ENCODE data around the gene PGBD2. TPM values are rescaled to one million over a fixed set of nuclear protein-coding genes. Genes with fewer than 3 reads are reported as not detected.
A peak's percentile ranks its signal among the peaks of the same experiment; 100 is the strongest.

The PGBD2 gene
- polyA plus RNA-seq (2011; rRNA removed) (7.1 and 7.6 TPM in 2 replicates), polyA plus RNA-seq (2017; fragmentation: RNase III; extraction: RNeasy Plus Mini Kit Qiagen cat#74134 plus additional on column Dnase treatment) (5.6 to 6.8 TPM (median 5.8 TPM) in 3 replicates), polyA minus RNA-seq (2011; rRNA and poly(A)+ RNA removed) (5.9 and 8.7 TPM in 2 replicates)
- polyA plus RNA-seq (2012; cell fraction: cytosol; rRNA removed): 4.6 and 4.8 TPM in 2 replicates
- 6.2 and 9.1 TPM in 2 replicates for polyA plus RNA-seq (2012; cell fraction: nucleus; rRNA removed)

DNA sequence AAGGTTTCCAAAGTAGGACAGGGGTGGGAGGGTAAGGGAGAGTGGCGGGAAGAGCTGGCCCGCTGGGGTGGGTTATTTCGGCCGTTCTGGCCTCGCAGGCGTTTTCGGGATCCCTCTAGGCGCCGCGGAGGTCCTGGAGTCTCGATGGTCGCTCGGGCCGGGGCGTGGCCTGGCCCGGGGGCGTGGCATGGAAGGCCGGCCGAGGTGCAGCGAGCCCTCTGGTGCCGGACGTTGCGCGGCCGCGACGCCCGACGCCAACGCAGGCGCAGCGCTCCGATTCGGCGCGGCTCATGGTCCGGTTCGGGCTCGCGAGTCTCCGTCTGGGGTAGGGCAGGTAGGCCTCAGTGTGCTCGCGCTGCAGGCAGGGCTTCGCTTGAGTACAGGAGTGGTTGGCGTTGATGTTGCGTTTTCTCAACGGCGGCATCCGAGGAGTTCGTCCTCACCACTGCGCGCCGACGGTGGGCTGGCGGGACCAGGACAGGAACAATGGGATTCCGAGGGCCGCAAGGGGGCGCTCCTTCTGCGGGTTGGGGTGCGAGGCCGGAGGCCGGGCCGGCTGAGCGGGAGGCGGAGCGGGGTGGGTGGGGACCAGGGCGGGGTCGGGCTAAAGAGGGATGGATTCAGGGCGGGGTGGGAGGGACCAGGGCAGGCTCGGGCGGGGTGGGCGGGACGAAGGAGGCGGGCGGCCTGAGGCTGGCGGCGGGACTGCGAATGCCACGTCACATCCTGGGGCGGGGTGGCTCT, at the start of gene PGBD2:
Gene PGBD2, plus strand, starts transcription at position 227 of the 744 bp plus-strand sequence. CDS start 7,628 bp downstream, outside the sequence.
- WGBS (ENCODE audit: missing lambda C conversion rate): 3% methylated on average over 29 of the region's 80 CpGs
- DNase-seq (ENCODE audit: low read depth in 1 of 2, low spot score in 1 of 2): peak; percentile 79 to 96
- peak; percentile 95 to 97 for ATAC-seq
- no peak for FAIRE-seq
- CTCF ChIA-PET: interaction anchor here (0.6 to 1.8 kb wide), 7 partner anchors 9 to 126 kb away, joined by 3 to 13 read pairs (median 3); no protein-coding TSS in a partner anchor
- no peaks in the 10 kb centered on the region for H3K9me3 ChIP-seq
- peaks cover 4% of the 10 kb centered on the region; the same call in 1 of the 3 replicates for H3K4me1 ChIP-seq
- peak within 1 kb of the TSS; percentile 81 to 92 for H3K27ac ChIP-seq
- H3K4me3 ChIP-seq: peak within 1 kb of the TSS; percentile 62
- H3K4me2 ChIP-seq: peak within 1 kb of the TSS; percentile 91
- TF ChIP-seq ELK1 (IDR thresholded peaks at IDR 0.05; ENCODE audit: low read depth, low read length) (no peak), FOSL2 (IDR thresholded peaks at IDR 0.05) (no peak), FOSL2 (CRISPR knock-in tag; IDR thresholded peaks at IDR 0.05) (0 out of 2 replicates have a peak, but pooled peaks have one; percentile 14), SMC3 (IDR thresholded peaks at IDR 0.05) (peak; percentile 51), JUN (IDR thresholded peaks at IDR 0.05) (peak; percentile 49 to 83; a peak in 4 of 5 replicates), RAD21 (conservative IDR thresholded peaks at IDR 0.05 in 1 of 2, IDR thresholded peaks at IDR 0.05 in 1 of 2) (peak; percentile 31 to 59), TP53 (CRISPR knock-in tag; IDR thresholded peaks at IDR 0.05) (no peak), CBX8 (IDR thresholded peaks at IDR 0.05) (no peak), POLR2A (IDR thresholded peaks at IDR 0.05; ENCODE audit: low read length) (peak; percentile 98), HMGXB4 (CRISPR knock-in tag; IDR thresholded peaks at IDR 0.05; ENCODE audit: borderline replicate concordance) (peak; percentile 79; the same call in 1 of the 2 replicates), RFX5 (IDR thresholded peaks at IDR 0.05) (peak; percentile 72), NR3C1 (IDR thresholded peaks at IDR 0.05) (no peak), GATA3 (IDR thresholded peaks at IDR 0.05; ENCODE audit: borderline replicate concordance) (no peak; the same call in 1 of the 2 replicates), RARB (CRISPR knock-in tag; IDR thresholded peaks at IDR 0.05) (no peak), TFCP2L1 (CRISPR knock-in tag; IDR thresholded peaks at IDR 0.05) (0 out of 2 replicates have a peak, but pooled peaks have one; percentile 50), E2F6 (IDR thresholded peaks at IDR 0.05; ENCODE audit: borderline replicate concordance, low read depth) (no peak), HOXB5 (CRISPR knock-in tag; IDR thresholded peaks at IDR 0.05) (no peak), CHD2 (IDR thresholded peaks at IDR 0.05; ENCODE audit: low read length, partially characterized antibody) (no peak), PHF8 (IDR thresholded peaks at IDR 0.05; ENCODE audit: borderline replicate concordance, low read depth) (peak; percentile 98), JUNB (IDR thresholded peaks at IDR 0.05) (no peak), SREBF2 (IDR thresholded peaks at IDR 0.05) (no peak), EHF (CRISPR knock-in tag; IDR thresholded peaks at IDR 0.05) (no peak)
- TF ChIP-seq, protein P1, sequence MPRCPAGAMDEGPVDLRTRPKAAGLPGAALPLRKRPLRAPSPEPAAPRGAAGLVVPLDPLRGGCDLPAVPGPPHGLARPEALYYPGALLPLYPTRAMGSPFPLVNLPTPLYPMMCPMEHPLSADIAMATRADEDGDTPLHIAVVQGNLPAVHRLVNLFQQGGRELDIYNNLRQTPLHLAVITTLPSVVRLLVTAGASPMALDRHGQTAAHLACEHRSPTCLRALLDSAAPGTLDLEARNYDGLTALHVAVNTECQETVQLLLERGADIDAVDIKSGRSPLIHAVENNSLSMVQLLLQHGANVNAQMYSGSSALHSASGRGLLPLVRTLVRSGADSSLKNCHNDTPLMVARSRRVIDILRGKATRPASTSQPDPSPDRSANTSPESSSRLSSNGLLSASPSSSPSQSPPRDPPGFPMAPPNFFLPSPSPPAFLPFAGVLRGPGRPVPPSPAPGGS (IDR thresholded peaks at IDR 0.05): peak; percentile 61; the same call in 1 of the 3 replicates
- TF ChIP-seq, protein P2, sequence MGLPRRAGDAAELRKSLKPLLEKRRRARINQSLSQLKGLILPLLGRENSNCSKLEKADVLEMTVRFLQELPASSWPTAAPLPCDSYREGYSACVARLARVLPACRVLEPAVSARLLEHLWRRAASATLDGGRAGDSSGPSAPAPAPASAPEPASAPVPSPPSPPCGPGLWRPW (IDR thresholded peaks at IDR 0.05): no peak
- TF ChIP-seq, protein P3, sequence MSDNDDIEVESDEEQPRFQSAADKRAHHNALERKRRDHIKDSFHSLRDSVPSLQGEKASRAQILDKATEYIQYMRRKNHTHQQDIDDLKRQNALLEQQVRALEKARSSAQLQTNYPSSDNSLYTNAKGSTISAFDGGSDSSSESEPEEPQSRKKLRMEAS (IDR thresholded peaks at IDR 0.05): peak; percentile 75
- TF ChIP-seq, protein P4, sequence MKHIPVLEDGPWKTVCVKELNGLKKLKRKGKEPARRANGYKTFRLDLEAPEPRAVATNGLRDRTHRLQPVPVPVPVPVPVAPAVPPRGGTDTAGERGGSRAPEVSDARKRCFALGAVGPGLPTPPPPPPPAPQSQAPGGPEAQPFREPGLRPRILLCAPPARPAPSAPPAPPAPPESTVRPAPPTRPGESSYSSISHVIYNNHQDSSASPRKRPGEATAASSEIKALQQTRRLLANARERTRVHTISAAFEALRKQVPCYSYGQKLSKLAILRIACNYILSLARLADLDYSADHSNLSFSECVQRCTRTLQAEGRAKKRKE (CRISPR knock-in tag; IDR thresholded peaks at IDR 0.05; ENCODE audit: low read depth): no peak
- TF ChIP-seq, protein P5, sequence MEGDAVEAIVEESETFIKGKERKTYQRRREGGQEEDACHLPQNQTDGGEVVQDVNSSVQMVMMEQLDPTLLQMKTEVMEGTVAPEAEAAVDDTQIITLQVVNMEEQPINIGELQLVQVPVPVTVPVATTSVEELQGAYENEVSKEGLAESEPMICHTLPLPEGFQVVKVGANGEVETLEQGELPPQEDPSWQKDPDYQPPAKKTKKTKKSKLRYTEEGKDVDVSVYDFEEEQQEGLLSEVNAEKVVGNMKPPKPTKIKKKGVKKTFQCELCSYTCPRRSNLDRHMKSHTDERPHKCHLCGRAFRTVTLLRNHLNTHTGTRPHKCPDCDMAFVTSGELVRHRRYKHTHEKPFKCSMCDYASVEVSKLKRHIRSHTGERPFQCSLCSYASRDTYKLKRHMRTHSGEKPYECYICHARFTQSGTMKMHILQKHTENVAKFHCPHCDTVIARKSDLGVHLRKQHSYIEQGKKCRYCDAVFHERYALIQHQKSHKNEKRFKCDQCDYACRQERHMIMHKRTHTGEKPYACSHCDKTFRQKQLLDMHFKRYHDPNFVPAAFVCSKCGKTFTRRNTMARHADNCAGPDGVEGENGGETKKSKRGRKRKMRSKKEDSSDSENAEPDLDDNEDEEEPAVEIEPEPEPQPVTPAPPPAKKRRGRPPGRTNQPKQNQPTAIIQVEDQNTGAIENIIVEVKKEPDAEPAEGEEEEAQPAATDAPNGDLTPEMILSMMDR (IDR thresholded peaks at IDR 0.05): peak; percentile 83
- POLR2A ChIA-PET: interaction anchor here (0.5 to 1.5 kb wide), 12 partner anchors 9 to 80 kb away, joined by 3 to 18 read pairs (median 4); partner anchors contain the start of genes SH3BP5L, ZNF672 and ZNF692

All from A549 (cell line).